Activated CD8-positive, alpha-beta memory T cell treated with anti-CD3 and anti-CD28 coated beads for 4 hours (primary cell): Measurements from ENCODE around the gene PLCD4.

ENCODE experiments used
- DNase-seq, 2 donors: peaks; one replicate each; pipeline ENCODE4 v3.0.0-alpha.2; 2020; ENCODE audit warnings: low read depth in 2 of 2

PLCD4 gene

GRCh38 chr2:218607436-218608115, at the start of gene PLCD4:
TSS of gene PLCD4 (plus strand) at chr2:218607899. CDS start at chr2:218615740, 7,841 bp downstream.
- DNase-seq: no peak

- DNase-seq: no peak
These were observed 49.8 kb upstream of the PLCD4 start for GRCh38 chr2:218557941-218558340.

GRCh38 chr2:218558986-218559385, 48.7 kb upstream of the PLCD4 start:
- DNase-seq: no peak

GRCh38 chr2:218564056-218564455, 43.6 kb upstream of the PLCD4 start:
- no peak for DNase-seq

GRCh38 chr2:218566296-218566695, 41.4 kb upstream of the PLCD4 start:
- no peak for DNase-seq

GRCh38 chr2:218567797-218568189, 39.9 kb upstream of the PLCD4 start:
- no peak for DNase-seq

- DNase-seq: peak; percentile 99 to 100
These were observed 39.3 kb upstream of the PLCD4 start, which contains the start of the genes CNOT9 and USP37 for GRCh38 chr2:218568190-218569037. TSS of gene CNOT9 (plus strand) at chr2:218568839. CDS start at chr2:218568955, 116 bp downstream. TSS of gene USP37 (minus strand) at chr2:218568351. CDS start at chr2:218558653, 9,698 bp downstream.

GRCh38 chr2:218569038-218569431, 38.7 kb upstream of the PLCD4 start:
- peak; percentile 33 to 38 for DNase-seq

- no peak for DNase-seq
These were observed 37.8 kb upstream of the PLCD4 start for GRCh38 chr2:218569661-218570500.

GRCh38 chr2:218570850-218571249, 36.8 kb upstream of the PLCD4 start:
- no peak for DNase-seq

- DNase-seq: no peak
These were observed 30.8 kb upstream of the PLCD4 start for GRCh38 chr2:218576854-218577253.

GRCh38 chr2:218577482-218578220, 30.0 kb upstream of the PLCD4 start:
- no peak for DNase-seq

GRCh38 chr2:218578272-218578877, 29.3 kb upstream of the PLCD4 start:
- DNase-seq: no peak

GRCh38 chr2:218582076-218582475, 25.6 kb upstream of the PLCD4 start:
- no peak for DNase-seq

- DNase-seq: no peak
These were observed 23.5 kb upstream of the PLCD4 start for GRCh38 chr2:218583983-218584850.

GRCh38 chr2:218585541-218585940, 22.2 kb upstream of the PLCD4 start:
- DNase-seq: no peak

- DNase-seq: no peak
These were observed 2.3 kb upstream of the PLCD4 start for GRCh38 chr2:218605432-218605831.

- DNase-seq: no peak
These were observed 8.2 kb downstream of the PLCD4 start for GRCh38 chr2:218615868-218616315.

GRCh38 chr2:218618102-218618860, 10.6 kb downstream of the PLCD4 start:
- no peak for DNase-seq
